ENCODE data around the gene NUDT3. TPM values are rescaled to one million over a fixed set of nuclear protein-coding genes. Genes with fewer than 3 reads are reported as not detected.

NUDT3 gene
- total RNA-seq, 1 experiment from 2014 or later, result 25.2 TPM

- peaks cover 0 to 7% of the 10 kb centered on the region in 2 experiments; a peak in 1 of 4 replicates for H3K4me1 ChIP-seq (ENCODE audit: control insufficient read depth in 1 of 2, insufficient read depth in 2 of 2, low read length in 2 of 2)
- H3K36me3 ChIP-seq (ENCODE audit: control insufficient read depth in 1 of 2, insufficient read depth in 2 of 2, low read length in 2 of 2), result peaks cover 0 to 2% of the 10 kb centered on the region in 2 experiments; a peak in 1 of 4 replicates
- POLR2A ChIA-PET, result interaction anchor here (0.7 kb wide), 1 partner anchor 98 kb away, joined by 5 read pairs; no protein-coding TSS in a partner anchor
- H3K4me3 ChIP-seq (replicated peaks in 1 of 2; ENCODE audit: low read depth in 1 of 2, low read length in 2 of 2), result no peak overlapping the region
- DNase-seq (ENCODE audit: low read depth, low spot score) (no peak), ATAC-seq (no peak)
- H3K9ac ChIP-seq (ENCODE audit: low read length), result no peak overlapping the region
- H2AFZ ChIP-seq (ENCODE audit: low read depth, low read length, poor library complexity, severe bottlenecking), result no peak overlapping the region
- no peak overlapping the region for H3K4me2 ChIP-seq (ENCODE audit: low read length)
- no peaks in the 10 kb centered on the region for H3K9me3 ChIP-seq (ENCODE audit: control insufficient read depth in 1 of 2, insufficient read depth in 1 of 2, low read depth in 1 of 2, low read length in 2 of 2)
- no peak overlapping the region for H3K27ac ChIP-seq (ENCODE audit: low read depth, low read length)
- BruUV-seq (replicated peaks), result no TSS peak
- no peaks in the 10 kb centered on the region for H3K9me2 ChIP-seq (ENCODE audit: insufficient read depth)
- RAD21 ChIA-PET (ENCODE audit: low non-redundant PET in 1 of 2, low total read pairs in 2 of 2, uncharacterized antibody in 2 of 2, unreplicated experiment in 2 of 2), result no interaction called here
- intact Hi-C loops (cut with micrococcal nuclease), result no loop called here
- TF ChIP-seq ZNF274 (IDR thresholded peaks at IDR 0.05; ENCODE audit: low read depth, low read length), result no peak
- TF ChIP-seq FOSL1 (IDR thresholded peaks at IDR 0.05; ENCODE audit: low read depth), result no peak
- TF ChIP-seq POLR2AphosphoS5 (IDR thresholded peaks at IDR 0.05; ENCODE audit: low read depth, low read length), result no peak
- no peak for TF ChIP-seq ELF1 (IDR thresholded peaks at IDR 0.05; ENCODE audit: borderline replicate concordance, low read depth)
- TF ChIP-seq, protein P1, sequence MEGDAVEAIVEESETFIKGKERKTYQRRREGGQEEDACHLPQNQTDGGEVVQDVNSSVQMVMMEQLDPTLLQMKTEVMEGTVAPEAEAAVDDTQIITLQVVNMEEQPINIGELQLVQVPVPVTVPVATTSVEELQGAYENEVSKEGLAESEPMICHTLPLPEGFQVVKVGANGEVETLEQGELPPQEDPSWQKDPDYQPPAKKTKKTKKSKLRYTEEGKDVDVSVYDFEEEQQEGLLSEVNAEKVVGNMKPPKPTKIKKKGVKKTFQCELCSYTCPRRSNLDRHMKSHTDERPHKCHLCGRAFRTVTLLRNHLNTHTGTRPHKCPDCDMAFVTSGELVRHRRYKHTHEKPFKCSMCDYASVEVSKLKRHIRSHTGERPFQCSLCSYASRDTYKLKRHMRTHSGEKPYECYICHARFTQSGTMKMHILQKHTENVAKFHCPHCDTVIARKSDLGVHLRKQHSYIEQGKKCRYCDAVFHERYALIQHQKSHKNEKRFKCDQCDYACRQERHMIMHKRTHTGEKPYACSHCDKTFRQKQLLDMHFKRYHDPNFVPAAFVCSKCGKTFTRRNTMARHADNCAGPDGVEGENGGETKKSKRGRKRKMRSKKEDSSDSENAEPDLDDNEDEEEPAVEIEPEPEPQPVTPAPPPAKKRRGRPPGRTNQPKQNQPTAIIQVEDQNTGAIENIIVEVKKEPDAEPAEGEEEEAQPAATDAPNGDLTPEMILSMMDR (IDR thresholded peaks at IDR 0.05 in 2 of 3, conservative IDR thresholded peaks at IDR 0.05 in 1 of 3; ENCODE audit: borderline replicate concordance in 1 of 3, insufficient read depth in 1 of 3, low read depth in 2 of 3, low read length in 2 of 3), result no peak
- TF ChIP-seq EZH2 (IDR thresholded peaks at IDR 0.05), result no peak
- no peak for TF ChIP-seq SIN3A (IDR thresholded peaks at IDR 0.05; ENCODE audit: low read depth)
- TF ChIP-seq ZFX (IDR thresholded peaks at IDR 0.05), result no peak
- TF ChIP-seq CEBPB (IDR thresholded peaks at IDR 0.05; ENCODE audit: low read depth), result no peak
- H3K79me2 ChIP-seq (ENCODE audit: insufficient read depth, low read length), result peaks cover 91% of the 10 kb centered on the region
- CTCF ChIA-PET, result no interaction called here
- H3K27me3 ChIP-seq (ENCODE audit: insufficient read depth, low read length), result no peaks in the 10 kb centered on the region
- peaks cover 12% of the 10 kb centered on the region; the same call in 1 of the 2 replicates for H4K20me1 ChIP-seq (ENCODE audit: insufficient read depth)
Measured at GRCh38 chr6:34341481-34341971, 50.9 kb downstream of the NUDT3 start.

Measured in HCT116 (cell line).